IMR-90 (cell line): Measurements from ENCODE around the gene ARHGEF16. TPM values are rescaled to one million over a fixed set of nuclear protein-coding genes. Genes with fewer than 3 reads are reported as not detected.

Experiments
- ATAC-seq: fragments of 200-7000 bp; cut with Tn5 transposase; 2 replicates; pipeline ENCODE4 v1.9.1; 2020; ENCODE audit warnings: low read depth, mild to moderate bottlenecking, moderate library complexity
- BruUV-seq: library from RNA; stranded (reverse); fragments of 400-500 nt; replicated peaks from 2 replicates; lab custom pipeline; 2021; lab: Mats Ljungman, UMichigan
- CTCF ChIA-PET: fragments of 300-600 bp; formaldehyde crosslinking; extraction: SDS; loops from one replicate; lab custom pipeline; 2021; ENCODE audit warnings: antibody characterized with exemption; lab: Yijun Ruan, JAX
- POLR2A ChIA-PET: fragments of 300-600 bp; sonication (Branson Sonifier 250); formaldehyde crosslinking; loops from one replicate; lab custom pipeline; 2022; ENCODE audit warnings: antibody characterized with exemption; ENCODE audit not compliant: unreplicated experiment; lab: Charles Lee
- DNase-seq: peaks from one replicate; pipeline ENCODE4 v3.0.0; 2013
- H2AFZ ChIP-seq: replicated peaks from 2 replicates; pipeline ENCODE3; 2013; ENCODE audit warnings: low read length, mild to moderate bottlenecking; ENCODE audit not compliant: poor library complexity
- H2AK5ac ChIP-seq: 2 replicates; pipeline ENCODE4 v1.6.1; 2013; ENCODE audit warnings: low read depth, low read length, inconsistent platforms
- H2AK9ac ChIP-seq: replicated peaks from 2 replicates; pipeline ENCODE3; 2013; ENCODE audit warnings: mild to moderate bottlenecking, low read depth, low read length, moderate library complexity; ENCODE audit not compliant: poor library complexity
- H2BK120ac ChIP-seq: 2 replicates; pipeline ENCODE4 v1.6.1; 2013; ENCODE audit warnings: low read depth, low read length, inconsistent platforms
- H2BK15ac ChIP-seq: 3 replicates; pipeline ENCODE4 v1.6.1; 2013; ENCODE audit warnings: low read depth, low read length, inconsistent platforms
- H2BK20ac ChIP-seq: 2 replicates; pipeline ENCODE4 v1.6.1; 2013; ENCODE audit warnings: low read depth, mild to moderate bottlenecking, inconsistent platforms, low read length, moderate library complexity
- H2BK5ac ChIP-seq: 2 replicates; pipeline ENCODE4 v1.6.1; 2013; ENCODE audit warnings: mild to moderate bottlenecking, low read depth, low read length, inconsistent platforms; ENCODE audit not compliant: poor library complexity, severe bottlenecking
- H3K14ac ChIP-seq: replicated peaks from 2 replicates; pipeline ENCODE4 v1.6.1; 2013; ENCODE audit warnings: low read depth, low read length, inconsistent platforms
- H3K18ac ChIP-seq: 2 replicates; pipeline ENCODE4 v1.6.1; 2013; ENCODE audit warnings: low read depth, low read length, control low read depth
- H3K23ac ChIP-seq: 2 replicates; pipeline ENCODE4 v1.6.1; 2013; ENCODE audit warnings: low read depth, low read length, inconsistent platforms
- H3K27ac ChIP-seq: 2 replicates; pipeline ENCODE4 v1.5.1; 2013; ENCODE audit warnings: mild to moderate bottlenecking, control low read depth, low read length; ENCODE audit not compliant: insufficient read depth
- H3K27me3 ChIP-seq: 2 replicates; pipeline ENCODE4 v1.6.1; 2013; ENCODE audit warnings: low read length; ENCODE audit not compliant: control insufficient read depth, insufficient read depth
- H3K36me3 ChIP-seq: 2 replicates; pipeline ENCODE4 v1.6.1; 2013; ENCODE audit warnings: low read length, mixed read lengths; ENCODE audit not compliant: control insufficient read depth, insufficient read depth
- H3K4ac ChIP-seq: 2 replicates; pipeline ENCODE4 v1.6.1; 2013; ENCODE audit warnings: low read depth, low read length, inconsistent platforms
- H3K4me1 ChIP-seq: 2 replicates; pipeline ENCODE4 v1.6.1; 2013; ENCODE audit warnings: low read length, mixed read lengths; ENCODE audit not compliant: control insufficient read depth, insufficient read depth
- H3K4me2 ChIP-seq: 2 replicates; pipeline ENCODE4 v1.6.1; 2013; ENCODE audit warnings: low read depth, mild to moderate bottlenecking, control low read depth, low read length, moderate library complexity
- H3K4me3 ChIP-seq: 2 replicates; pipeline ENCODE4 v1.5.1; 2013; ENCODE audit warnings: low read depth, mild to moderate bottlenecking, control low read depth, low read length, moderate library complexity; ENCODE audit not compliant: insufficient read depth
- H3K56ac ChIP-seq: 2 replicates; pipeline ENCODE4 v1.6.1; 2013; ENCODE audit warnings: low read length, inconsistent platforms; ENCODE audit not compliant: insufficient read depth; ENCODE audit errors: extremely low read depth
- H3K79me1 ChIP-seq, 2 experiments: 2 replicates each; pipeline ENCODE4 v1.6.1; 2013; ENCODE audit warnings: low read length in 2 of 2, inconsistent platforms in 1 of 2, low read depth in 1 of 2
- H3K9ac ChIP-seq: 2 replicates; pipeline ENCODE4 v1.6.1; 2013; ENCODE audit warnings: low read depth, low read length, control low read depth
- H3K9me1 ChIP-seq: 2 replicates; pipeline ENCODE4 v1.6.1; 2013; ENCODE audit warnings: low read length, inconsistent platforms; ENCODE audit not compliant: insufficient read depth
- H3K9me3 ChIP-seq: 2 replicates; pipeline ENCODE4 v1.6.1; 2013; ENCODE audit warnings: low read length; ENCODE audit not compliant: control insufficient read depth, insufficient read depth
- H4K20me1 ChIP-seq: 2 replicates; pipeline ENCODE4 v1.6.1; 2013; ENCODE audit warnings: low read length, inconsistent platforms; ENCODE audit not compliant: insufficient read depth
- H4K5ac ChIP-seq: 2 replicates; pipeline ENCODE4 v1.6.1; 2013; ENCODE audit warnings: mild to moderate bottlenecking, low read depth, low read length, control low read depth
- H4K8ac ChIP-seq, 2 experiments: 2 replicates each; pipeline ENCODE4 v1.6.1; 2013; ENCODE audit warnings: low read depth in 2 of 2, low read length in 2 of 2, control low read depth in 1 of 2, inconsistent platforms in 1 of 2
- H4K91ac ChIP-seq: 2 replicates; pipeline ENCODE4 v1.6.1; 2013; ENCODE audit warnings: low read depth, low read length, inconsistent platforms; ENCODE audit not compliant: insufficient read depth
- BHLHE40 ChIP-seq: fragments of 150-350 bp; IDR thresholded peaks from 2 replicates; pipeline ENCODE4 v1.6.1; 2016; ENCODE audit warnings: mild to moderate bottlenecking, low read depth, low read length
- CHD1 ChIP-seq: IDR thresholded peaks from 2 replicates; pipeline ENCODE4 v1.6.1; 2012; ENCODE audit warnings: low read depth, low read length, improper control_type of control experiment
- FOS ChIP-seq: fragments of 150-350 bp; IDR thresholded peaks from 2 replicates; pipeline ENCODE4 v1.6.1; 2016; ENCODE audit warnings: low read depth, low read length
- MAFK ChIP-seq: IDR thresholded peaks from 2 replicates; pipeline ENCODE4 v1.6.1; 2012; ENCODE audit warnings: low read depth, low read length, improper control_type of control experiment
- MAZ ChIP-seq: IDR thresholded peaks from 2 replicates; pipeline ENCODE4 v1.6.1; 2012; ENCODE audit warnings: low read depth, mild to moderate bottlenecking, low read length, improper control_type of control experiment, moderate library complexity, borderline replicate concordance
- RAD21 ChIP-seq: IDR thresholded peaks from 2 replicates; pipeline ENCODE4 v1.6.1; 2012; ENCODE audit warnings: low read length, improper control_type of control experiment
- RCOR1 ChIP-seq: IDR thresholded peaks from 2 replicates; pipeline ENCODE4 v1.6.1; 2012; ENCODE audit warnings: mild to moderate bottlenecking, low read length, improper control_type of control experiment; ENCODE audit not compliant: insufficient replicate concordance
- WGBS, 2 experiments: methylation state at CpG; one replicate each; pipeline versions ENCODE4 v1.1.5 to v1.1.7; 2013; ENCODE audit warnings: missing lambda C conversion rate in 2 of 2; ENCODE audit not compliant: insufficient read length in 1 of 2; ENCODE audit errors: extremely low coverage in 2 of 2; 5-methylcytosine and 5-hydroxymethylcytosine counted together
- dilution Hi-C: fragments of 300-500 bp; cut with HindIII; formaldehyde crosslinking; loops from one replicate; pipeline ENCODE4 v1.14.3; 2018; ENCODE audit warnings: low sequenced_read_pairs; ENCODE audit not compliant: unreplicated experiment
- in situ Hi-C: fragments of 300-500 bp; cut with MboI; formaldehyde crosslinking; loops from 3 replicates; pipeline ENCODE4 v1.14.3; 2019; ENCODE audit warnings: low sequenced_read_pairs, inconsistent platforms, mixed read lengths
- intact Hi-C: fragments of 100-400 bp; cut with micrococcal nuclease; formaldehyde crosslinking; loops from 2 replicates; pipeline ENCODE4 v1.10.0; 2022
- polyA plus RNA-seq, 3 experiments: library from polyadenylated mRNA; depleted of rRNA; stranded (reverse); fragments of >200 nt; gene quantifications; 2 replicates each; pipeline ENCODE4 v1.2.3, GENCODE V29; 2012; ENCODE audit warnings: low replicate concordance in 1 of 3
- total RNA-seq: library from RNA; depleted of rRNA; stranded (reverse); fragments of >200 nt; gene quantifications from 2 replicates; pipeline ENCODE4 v1.2.3, GENCODE V29; 2012
- TF ChIP-seq, protein P1 (sequence below): conservative IDR thresholded peaks from 2 replicates; pipeline ENCODE4 v1.5.1; 2012; ENCODE audit warnings: mild to moderate bottlenecking, low read depth, low read length, improper control_type of control experiment
- TF ChIP-seq, protein P2 (sequence below): fragments of 150-350 bp; IDR thresholded peaks from 2 replicates; pipeline ENCODE4 v1.6.1; 2017; ENCODE audit warnings: mild to moderate bottlenecking, antibody characterized with exemption, low read length, low read depth

Gene ARHGEF16
- total and polyA plus RNA-seq, 2 of the 4 experiments (the other 2 are of a cell fraction) = 0.18 to 0.39 TPM

DNA sequence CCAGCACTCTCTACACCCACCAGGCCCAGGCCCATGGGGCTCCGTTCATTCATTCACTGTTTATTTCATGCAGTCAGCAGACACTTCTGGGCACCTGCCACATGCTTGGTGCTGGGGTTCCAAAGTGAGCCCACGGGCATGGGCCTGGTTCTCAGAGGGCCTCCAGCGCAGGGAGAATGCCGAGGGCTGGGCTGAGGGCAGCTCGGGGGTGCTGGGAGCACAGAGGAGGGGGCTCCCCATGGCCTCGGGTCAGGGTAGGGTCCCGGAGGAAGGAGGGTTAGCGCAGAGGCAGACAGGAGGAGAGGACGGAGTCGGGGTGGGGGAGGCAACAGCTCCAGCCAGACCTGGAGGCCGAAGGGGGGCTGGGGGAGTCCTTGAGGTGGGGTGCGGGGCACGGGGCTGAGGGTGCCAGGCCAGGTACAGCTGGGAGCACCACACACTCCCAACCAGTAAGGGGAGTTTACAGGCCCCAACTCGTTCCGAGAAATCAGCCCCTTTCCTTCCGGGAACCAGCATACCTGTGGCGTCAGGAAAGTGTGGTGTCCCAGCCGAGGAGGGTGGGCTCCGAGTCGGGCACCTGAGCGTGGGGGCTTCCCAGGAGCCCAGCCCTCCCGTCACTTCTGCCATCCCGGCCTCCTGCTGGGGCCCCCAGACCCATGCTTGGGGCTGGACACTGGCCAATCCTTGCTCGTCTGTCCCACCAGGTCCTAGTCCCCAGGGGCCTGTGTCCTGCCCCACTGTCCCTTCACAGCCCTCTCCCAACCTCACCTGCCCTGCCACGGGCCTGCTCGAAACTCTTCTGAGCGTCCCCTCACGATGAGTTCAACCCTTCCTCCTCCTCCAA, 10.8 kb downstream of the ARHGEF16 start:
- no peak for ATAC-seq
- Histone ChIP-seq H3K4me2 (no peak overlapping the region), H3K4ac (no peak overlapping the region), H3K23ac (no peak overlapping the region), H3K9ac (no peak overlapping the region), H3K27me3 (peaks cover 8% of the 10 kb centered on the region), H3K18ac (no peak overlapping the region), H3K79me1 (no peaks in the 10 kb centered on the region), H2BK5ac (no peak overlapping the region), H3K9me3 (no peaks in the 10 kb centered on the region), H2AK5ac (no peak overlapping the region), H3K27ac (no peak overlapping the region), H2BK20ac (no peak overlapping the region), H4K5ac (no peak overlapping the region), H2AFZ (no peak overlapping the region), H2AK9ac (no peak overlapping the region), H3K36me3 (no peaks in the 10 kb centered on the region), H2BK15ac (no peak overlapping the region), H4K91ac (no peak overlapping the region), H3K14ac (no peak overlapping the region), H3K4me3 (no peak overlapping the region), H4K8ac (no peak overlapping the region), H3K56ac (no peak overlapping the region), H3K4me1 (no peaks in the 10 kb centered on the region), H3K9me1 (no peaks in the 10 kb centered on the region), H4K20me1 (no peaks in the 10 kb centered on the region), H2BK120ac (no peak overlapping the region)
- intact Hi-C loops = no loop called here
- in situ Hi-C loops = no loop called here
- POLR2A ChIA-PET = no interaction called here
- no peak for TF ChIP-seq RAD21
- TF ChIP-seq MAFK = no peak
- no peak for TF ChIP-seq MAZ
- no peak for TF ChIP-seq RCOR1
- TF ChIP-seq, protein P1, sequence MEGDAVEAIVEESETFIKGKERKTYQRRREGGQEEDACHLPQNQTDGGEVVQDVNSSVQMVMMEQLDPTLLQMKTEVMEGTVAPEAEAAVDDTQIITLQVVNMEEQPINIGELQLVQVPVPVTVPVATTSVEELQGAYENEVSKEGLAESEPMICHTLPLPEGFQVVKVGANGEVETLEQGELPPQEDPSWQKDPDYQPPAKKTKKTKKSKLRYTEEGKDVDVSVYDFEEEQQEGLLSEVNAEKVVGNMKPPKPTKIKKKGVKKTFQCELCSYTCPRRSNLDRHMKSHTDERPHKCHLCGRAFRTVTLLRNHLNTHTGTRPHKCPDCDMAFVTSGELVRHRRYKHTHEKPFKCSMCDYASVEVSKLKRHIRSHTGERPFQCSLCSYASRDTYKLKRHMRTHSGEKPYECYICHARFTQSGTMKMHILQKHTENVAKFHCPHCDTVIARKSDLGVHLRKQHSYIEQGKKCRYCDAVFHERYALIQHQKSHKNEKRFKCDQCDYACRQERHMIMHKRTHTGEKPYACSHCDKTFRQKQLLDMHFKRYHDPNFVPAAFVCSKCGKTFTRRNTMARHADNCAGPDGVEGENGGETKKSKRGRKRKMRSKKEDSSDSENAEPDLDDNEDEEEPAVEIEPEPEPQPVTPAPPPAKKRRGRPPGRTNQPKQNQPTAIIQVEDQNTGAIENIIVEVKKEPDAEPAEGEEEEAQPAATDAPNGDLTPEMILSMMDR = no peak
- TF ChIP-seq CHD1 = no peak
- no peak for TF ChIP-seq FOS
- no peak for TF ChIP-seq BHLHE40
- TF ChIP-seq, protein P2, sequence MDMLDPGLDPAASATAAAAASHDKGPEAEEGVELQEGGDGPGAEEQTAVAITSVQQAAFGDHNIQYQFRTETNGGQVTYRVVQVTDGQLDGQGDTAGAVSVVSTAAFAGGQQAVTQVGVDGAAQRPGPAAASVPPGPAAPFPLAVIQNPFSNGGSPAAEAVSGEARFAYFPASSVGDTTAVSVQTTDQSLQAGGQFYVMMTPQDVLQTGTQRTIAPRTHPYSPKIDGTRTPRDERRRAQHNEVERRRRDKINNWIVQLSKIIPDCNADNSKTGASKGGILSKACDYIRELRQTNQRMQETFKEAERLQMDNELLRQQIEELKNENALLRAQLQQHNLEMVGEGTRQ = no peak
- DNase-seq = no peak
- WGBS, 2 experiments = 67% methylated on average over 9 of the region's 28 CpGs; no CpG with 5 or more reads in 1 of the 2 experiments
- BruUV-seq = no TSS peak
- dilution Hi-C loops = no loop called here
- CTCF ChIA-PET = no interaction called here
